Stimulated activated CD4-positive, alpha-beta T cell treated with anti-CD3 and anti-CD28 coated beads, Interleukin-4, amount 100 ng/mL, for 24 hours (primary cell): ENCODE data around the gene VAV1.
"Not testable (repeated sequence)": the region's sequence is repeated elsewhere in the genome, so short reads cannot be mapped to it uniquely, and the experiment has no call there.

Experiments used
- DNase-seq: peaks from one replicate; pipeline ENCODE4 v3.0.0-alpha.2; 2020

VAV1 gene

GRCh38 chr19:6853868-6854267 is 81.4 kb downstream of the VAV1 start:
- no peak for DNase-seq

DNA sequence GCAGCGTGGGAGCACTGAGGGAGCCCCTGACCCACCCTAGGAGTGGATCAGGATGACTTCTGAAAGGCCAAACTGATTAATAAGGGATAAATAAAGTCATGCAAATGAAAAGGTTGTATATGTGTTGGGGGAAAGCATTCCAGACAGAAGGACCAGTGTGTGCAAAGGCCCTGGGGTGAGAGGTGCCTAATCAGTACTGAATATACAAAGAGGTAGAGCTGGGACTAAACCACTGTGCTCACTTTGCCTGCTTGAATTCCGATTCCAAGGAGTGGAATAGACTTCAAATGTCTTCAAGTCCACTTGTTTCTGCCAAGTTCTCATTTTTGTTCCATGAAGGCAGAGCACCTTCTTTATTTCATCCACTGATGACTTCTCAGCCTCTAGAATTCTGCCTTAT is 82.2 kb downstream of the VAV1 start:
- no peak for DNase-seq

DNA sequence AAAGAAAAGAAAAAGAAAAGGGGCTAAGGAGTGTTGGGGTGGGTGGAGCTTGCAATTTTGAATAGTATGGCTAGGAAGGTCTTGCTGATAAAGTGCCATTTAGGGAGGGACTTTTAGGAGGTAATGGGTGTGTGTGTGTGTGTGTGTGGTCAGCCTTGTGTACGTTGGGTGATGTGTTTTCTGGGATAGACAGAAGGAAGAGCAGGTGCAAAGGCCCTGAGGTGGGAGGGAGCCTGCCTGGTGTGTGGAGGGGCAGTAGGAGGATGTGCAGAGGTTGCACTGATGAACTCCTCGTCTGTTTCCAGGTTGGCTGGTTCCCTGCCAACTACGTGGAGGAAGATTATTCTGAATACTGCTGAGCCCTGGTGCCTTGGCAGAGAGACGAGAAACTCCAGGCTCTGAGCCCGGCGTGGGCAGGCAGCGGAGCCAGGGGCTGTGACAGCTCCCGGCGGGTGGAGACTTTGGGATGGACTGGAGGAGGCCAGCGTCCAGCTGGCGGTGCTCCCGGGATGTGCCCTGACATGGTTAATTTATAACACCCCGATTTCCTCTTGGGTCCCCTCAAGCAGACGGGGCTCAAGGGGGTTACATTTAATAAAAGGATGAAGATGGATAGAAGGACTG is 84.4 kb downstream of the VAV1 start:
- no peak for DNase-seq

GRCh38 chr19:6861683-6862286 is 89.3 kb downstream of the VAV1 start:
- DNase-seq: no peak

- DNase-seq: peak; percentile 93
These were observed 90.2 kb downstream of the VAV1 start for GRCh38 chr19:6862673-6863078.

DNA sequence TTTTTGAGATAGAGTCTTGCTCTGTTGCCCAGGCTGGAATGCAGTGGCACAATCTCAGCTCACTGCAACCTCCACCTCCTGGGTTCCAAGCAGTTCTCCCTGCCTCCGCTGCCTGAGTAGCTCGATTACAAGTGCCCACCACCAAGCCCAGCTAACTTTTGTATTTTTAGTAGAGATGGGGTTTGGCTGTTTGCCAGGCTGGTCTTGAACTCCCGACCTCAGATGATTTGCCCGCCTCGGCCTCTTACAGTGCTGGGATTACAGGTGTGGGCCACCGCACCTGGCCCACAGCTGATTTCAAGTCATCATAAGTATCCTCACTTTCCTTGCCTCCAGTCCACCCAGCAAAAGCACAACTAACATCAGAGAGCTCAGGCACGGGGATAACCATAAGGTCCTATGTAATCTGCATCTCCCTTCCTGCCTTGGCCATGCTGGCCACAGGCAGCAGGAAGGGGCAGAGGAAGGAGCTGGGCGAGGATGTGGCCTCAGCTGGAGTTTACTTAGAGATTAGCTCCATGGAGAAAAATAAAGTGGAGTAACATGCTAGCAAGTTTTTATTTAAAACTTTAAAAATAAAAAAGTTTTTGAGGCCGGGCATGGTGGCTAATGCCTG is 91.9 kb downstream of the VAV1 start:
- DNase-seq: no peak

GRCh38 chr19:6865849-6866248 is 93.3 kb downstream of the VAV1 start:
- no peak for DNase-seq

DNA sequence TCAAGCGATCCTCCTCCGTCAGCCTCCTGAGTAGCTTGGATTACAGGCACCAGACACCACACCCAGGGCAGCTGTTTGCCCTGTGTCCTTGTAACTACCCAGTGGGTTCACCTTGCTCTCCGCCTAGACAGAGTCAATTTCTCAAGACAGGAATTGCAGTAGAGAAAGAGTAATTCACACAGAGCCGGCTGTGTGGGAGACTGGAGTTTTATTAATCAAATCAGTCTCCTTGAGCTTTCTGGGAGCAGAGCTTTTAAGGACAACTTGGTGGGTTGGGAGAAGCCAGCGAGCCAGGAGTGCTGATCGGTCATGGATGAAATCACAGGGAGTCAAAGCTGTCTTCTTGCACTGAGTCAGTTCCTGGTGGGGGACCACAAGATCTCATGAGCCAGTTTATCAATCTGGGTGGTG is 94.2 kb downstream of the VAV1 start:
- no peak for DNase-seq

- DNase-seq: no peak
These were observed 95.8 kb downstream of the VAV1 start for GRCh38 chr19:6868351-6868750.

GRCh38 chr19:6869151-6869882 is 96.8 kb downstream of the VAV1 start:
- not testable (repeated sequence) for DNase-seq

DNA sequence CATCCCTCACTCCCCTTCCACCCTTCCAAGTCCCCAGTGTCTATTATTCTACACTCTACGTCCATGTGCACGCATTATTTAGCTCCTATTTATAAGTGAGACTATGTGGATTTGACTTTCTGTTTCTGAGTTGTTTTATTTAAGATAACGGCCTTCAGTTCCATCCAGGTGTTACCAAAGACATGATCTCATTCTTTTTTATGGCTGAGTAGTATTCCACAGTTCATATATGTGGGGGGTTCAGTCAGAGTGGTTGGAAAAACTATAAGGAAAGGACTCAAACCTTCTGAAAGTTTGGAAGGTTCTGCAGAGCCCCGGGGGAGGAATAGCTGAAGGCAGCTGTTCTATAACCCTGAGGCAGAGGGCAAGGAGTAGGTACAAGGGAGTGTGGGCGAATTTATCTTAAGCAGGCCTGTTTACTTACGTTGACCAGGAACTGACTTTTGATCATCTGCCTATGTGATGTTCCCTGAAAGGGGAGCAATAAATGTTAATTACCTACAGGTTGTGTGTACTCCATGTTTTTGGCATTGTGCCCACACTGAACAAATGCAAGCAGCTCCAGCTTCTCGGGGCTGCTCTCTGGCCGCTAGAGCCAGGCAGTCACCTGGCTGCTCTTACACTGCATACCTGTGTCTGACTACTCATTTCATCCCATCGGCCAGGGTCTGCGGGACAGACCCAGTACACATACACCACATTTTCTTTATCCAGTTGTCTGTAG is 101.4 kb downstream of the VAV1 start:
- no peak for DNase-seq

DNA sequence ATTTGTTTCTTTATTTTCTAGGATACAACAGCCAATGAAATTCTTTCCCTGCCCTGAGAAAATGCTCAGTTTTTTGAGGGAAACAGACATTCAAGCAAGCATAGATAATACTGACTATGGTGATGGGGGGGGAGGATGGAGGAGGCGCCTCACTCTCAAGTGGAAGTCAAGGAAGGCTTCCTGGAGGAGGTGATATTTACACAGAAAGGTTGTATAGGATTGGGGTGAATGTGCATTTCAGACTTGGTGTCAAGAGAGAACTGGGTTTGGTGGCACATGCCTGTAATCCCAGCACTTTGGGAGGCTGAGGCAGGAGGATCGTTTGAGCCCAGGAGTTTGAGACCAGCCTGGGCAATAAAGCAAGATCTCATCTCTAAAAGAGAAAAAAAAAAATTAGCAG is 102.7 kb downstream of the VAV1 start:
- DNase-seq: no peak

GRCh38 chr19:6876748-6877147 is 104.2 kb downstream of the VAV1 start:
- DNase-seq: no peak

DNA sequence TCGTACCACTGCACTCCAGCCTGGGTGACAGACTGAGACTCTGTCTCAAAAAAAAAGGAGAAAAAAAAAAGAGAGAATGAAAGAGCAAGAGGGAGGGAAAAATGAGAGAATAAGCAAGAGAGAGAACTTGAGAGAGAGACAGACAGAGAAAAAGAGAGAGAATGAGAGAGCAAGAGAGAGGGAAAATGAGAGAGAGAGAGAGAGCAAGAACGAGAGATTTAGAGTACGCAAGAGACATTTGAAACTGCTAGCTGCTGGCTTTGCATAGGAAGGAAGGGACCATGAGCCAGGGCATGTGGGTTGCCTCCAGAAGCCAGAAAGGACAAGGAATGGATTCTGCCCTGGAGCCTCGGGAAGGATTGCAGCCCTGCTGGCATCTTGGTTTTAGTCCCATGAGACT is 105.3 kb downstream of the VAV1 start:
- DNase-seq: no peak

DNA sequence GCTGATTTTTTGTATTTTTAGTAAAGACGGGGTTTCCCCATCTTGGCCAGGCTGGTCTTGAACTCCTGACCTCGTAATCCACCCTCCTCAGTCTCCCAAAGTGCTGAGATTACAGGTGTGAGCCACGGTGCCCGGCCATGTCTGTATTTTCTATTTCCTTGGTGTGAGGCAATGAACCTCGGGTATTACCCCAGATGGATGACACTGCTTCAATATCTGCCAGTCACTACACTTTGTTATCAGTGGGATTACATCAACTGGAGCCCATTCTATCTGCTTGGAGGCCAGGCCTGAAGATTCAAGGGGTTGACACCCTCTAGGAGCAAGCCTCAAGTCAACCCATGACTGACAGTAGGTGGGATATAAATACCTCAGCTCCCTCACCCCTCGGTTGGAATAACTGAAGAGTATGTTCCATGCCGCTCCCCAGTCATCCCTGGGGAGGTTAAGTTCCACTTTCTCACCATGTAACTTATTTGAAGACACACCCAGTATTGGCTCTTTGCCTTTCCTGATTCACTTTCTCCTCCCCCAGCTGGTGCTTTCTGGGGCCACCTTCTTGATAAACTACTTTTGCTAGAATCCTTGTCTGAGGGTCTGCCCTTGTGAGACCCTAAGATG is 113.9 kb downstream of the VAV1 start:
- DNase-seq: no peak

DNA sequence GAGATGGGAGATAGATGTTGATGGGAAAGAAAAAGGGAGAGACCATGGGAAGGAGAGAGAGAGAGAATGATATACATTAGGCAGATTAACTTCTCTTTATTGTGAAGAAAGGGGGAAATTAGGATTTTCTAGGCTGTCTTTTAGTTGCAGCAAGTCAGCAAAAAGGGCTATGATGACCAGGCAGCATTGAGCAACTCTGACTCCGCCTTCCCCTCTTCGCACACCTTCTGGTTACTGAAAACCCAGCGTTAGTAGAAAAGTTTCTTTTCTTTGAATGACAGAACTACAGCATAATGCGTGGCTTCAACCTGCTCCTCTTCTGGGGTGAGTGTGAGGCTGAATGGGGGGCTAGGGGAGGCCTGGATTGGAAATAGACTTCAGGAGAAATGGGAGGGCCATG is 114.8 kb downstream of the VAV1 start, which contains the start of gene ADGRE1:
Gene ADGRE1, plus strand, starts transcription at position 264 of the 400 bp plus-strand sequence. Its CDS starts 30 bp downstream, at position 294.
- DNase-seq: peak; percentile 32

GRCh38 chr19:6888967-6889366 is 116.5 kb downstream of the VAV1 start:
- no peak for DNase-seq

DNA sequence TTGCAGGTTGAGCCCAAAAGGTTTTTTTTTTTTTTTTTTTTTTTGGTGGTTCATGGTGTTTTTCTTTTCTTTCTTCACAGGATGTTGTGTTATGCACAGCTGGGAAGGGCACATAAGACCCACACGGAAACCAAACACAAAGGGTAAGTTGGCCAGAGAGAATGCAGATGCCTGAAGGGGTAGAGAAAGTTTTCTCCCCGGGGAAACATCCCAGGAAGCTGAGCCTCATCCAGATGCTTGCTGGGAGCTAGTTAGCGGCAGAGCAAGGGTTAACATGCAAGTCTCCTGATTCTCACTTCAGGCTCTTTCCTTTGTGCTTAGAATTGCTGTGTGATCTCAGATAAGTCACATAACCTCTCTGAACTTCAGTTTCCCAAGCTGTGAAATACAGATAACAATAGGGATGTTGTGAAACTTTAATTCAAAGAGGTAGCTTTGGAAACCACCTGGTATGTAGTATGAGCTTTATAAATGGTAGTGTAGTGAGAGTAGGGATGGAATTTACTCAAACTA is 117.9 kb downstream of the VAV1 start:
- DNase-seq: no peak

- DNase-seq: peak; percentile 59
These were observed 118.4 kb downstream of the VAV1 start for GRCh38 chr19:6890938-6891337.

GRCh38 chr19:6891761-6892385 is 119.4 kb downstream of the VAV1 start:
- DNase-seq: no peak

- no peak for DNase-seq
These were observed 121.8 kb downstream of the VAV1 start for GRCh38 chr19:6894313-6894712.

GRCh38 chr19:6903446-6903845 is 130.9 kb downstream of the VAV1 start:
- no peak for DNase-seq
